K562 (cell line): ENCODE measurements around the gene FEV. TPM values are rescaled to one million over a fixed set of nuclear protein-coding genes. Genes with fewer than 3 reads are reported as not detected.

Source experiments
- ATAC-seq: fragments of 200-7000 bp; cut with Tn5 transposase; 3 replicates; pipeline ENCODE4 v1.9.1; 2020; ENCODE audit warnings: moderate library complexity
- BruUV-seq: library from RNA; stranded (reverse); fragments of 400-500 nt; replicated peaks from 2 replicates; lab custom pipeline; 2021; lab: Mats Ljungman, UMichigan
- CTCF ChIA-PET: fragments of 300-600 bp; formaldehyde crosslinking; extraction: SDS; loops from one replicate; lab custom pipeline; 2021; ENCODE audit warnings: low intra/inter-chr PET ratio; lab: Yijun Ruan, JAX
- POLR2A ChIA-PET: fragments of 300-600, 350-650 bp; sonication (Branson Sonifier 250); formaldehyde crosslinking; extraction: SDS; loops from one replicate; lab custom pipeline; 2021; ENCODE audit warnings: antibody characterized with exemption, inconsistent platforms; lab: Yijun Ruan, JAX
- DNase-seq, 4 experiments: peaks; one replicate each; pipeline versions ENCODE4 v3.0.0 to v3.0.0-alpha.2; 2011 to 2018; ENCODE audit warnings: low spot score in 3 of 4, mixed read lengths in 3 of 4; ENCODE audit errors: extremely low read depth in 1 of 4
- FAIRE-seq: peaks from 2 replicates; lab custom pipeline; 2011; peaks lifted over from hg19 to GRCh38; lab: Jason Lieb, UNC
- H2AFZ ChIP-seq: 2 replicates; pipeline ENCODE4 v1.6.0; 2011; ENCODE audit warnings: low read depth, low read length, control low read depth, inconsistent platforms
- H3K27ac ChIP-seq: fragments of 200-600 bp; 3 replicates; pipeline ENCODE4 v1.8.0; 2011; ENCODE audit warnings: low read depth, mild to moderate bottlenecking, control low read depth, inconsistent platforms, low read length, moderate library complexity, mixed read lengths; ENCODE audit errors: extremely low read depth
- H3K27me3 ChIP-seq, 2 experiments: fragments of 300-600 bp in 1 of 2; 2 replicates in 1 of 2; 3 replicates in 1 of 2; pipeline versions ENCODE4 v1.6.0 to v1.8.0; 2011; ENCODE audit warnings: inconsistent platforms in 2 of 2, low read length in 2 of 2, mild to moderate bottlenecking in 1 of 2, mixed read lengths in 1 of 2, moderate library complexity in 1 of 2; ENCODE audit not compliant: control insufficient read depth in 2 of 2, insufficient read depth in 2 of 2
- H3K36me3 ChIP-seq: fragments of 300-600 bp; 3 replicates; pipeline ENCODE4 v1.8.0; 2011; ENCODE audit warnings: mild to moderate bottlenecking, low read length, inconsistent platforms; ENCODE audit not compliant: control insufficient read depth, insufficient read depth
- H3K4me1 ChIP-seq, 2 experiments: fragments of 200-600 bp in 1 of 2; replicated peaks in 1 of 2; 2 replicates in 1 of 2; 3 replicates in 1 of 2; pipeline versions ENCODE4 v1.5.1 to v1.8.0; 2011; ENCODE audit warnings: inconsistent platforms in 2 of 2, low read length in 2 of 2, mild to moderate bottlenecking in 1 of 2, mixed read lengths in 1 of 2, moderate library complexity in 1 of 2; ENCODE audit not compliant: control insufficient read depth in 2 of 2, insufficient read depth in 2 of 2
- H3K4me2 ChIP-seq: 2 replicates; pipeline ENCODE4 v1.6.1; 2011; ENCODE audit warnings: low read length, control low read depth, inconsistent platforms, mixed read lengths; ENCODE audit not compliant: insufficient read depth
- H3K4me3 ChIP-seq: fragments of 200-600 bp; sonication (generic), shearing (Covaris generic); 2 replicates; pipeline ENCODE4 v1.5.1; 2016; ENCODE audit warnings: control low read depth, inconsistent platforms
- H3K79me2 ChIP-seq: fragments of 200-600 bp; 3 replicates; pipeline ENCODE4 v1.8.0; 2011; ENCODE audit warnings: low read length, inconsistent platforms; ENCODE audit not compliant: control insufficient read depth, insufficient read depth
- H3K9ac ChIP-seq, 2 experiments: 2 replicates each; pipeline versions ENCODE4 v1.6.0 to v1.6.1; 2011; ENCODE audit warnings: low read depth in 2 of 2, low read length in 2 of 2, control low read depth in 1 of 2, inconsistent platforms in 1 of 2, mild to moderate bottlenecking in 1 of 2, mixed read lengths in 1 of 2; ENCODE audit not compliant: insufficient read depth in 1 of 2
- H3K9me1 ChIP-seq: one replicate; pipeline ENCODE4 v1.6.0; 2011; ENCODE audit warnings: inconsistent platforms, mild to moderate bottlenecking, low read length, moderate library complexity; ENCODE audit not compliant: control insufficient read depth, insufficient read depth
- H3K9me3 ChIP-seq: replicated peaks from 2 replicates; pipeline ENCODE4 v1.5.1; 2011; ENCODE audit warnings: low read depth, low read length, inconsistent platforms; ENCODE audit not compliant: control insufficient read depth, insufficient read depth
- H4K20me1 ChIP-seq: replicated peaks from 2 replicates; pipeline ENCODE4 v1.6.1; 2011; ENCODE audit warnings: low read length, inconsistent platforms, mixed read lengths; ENCODE audit not compliant: control insufficient read depth, insufficient read depth
- MAFF ChIP-seq: IDR thresholded peaks from 2 replicates; pipeline ENCODE4 v1.6.1; 2012; ENCODE audit warnings: low read length, improper control_type of control experiment
- MAFG ChIP-seq: fragments of 450-650 bp; conservative IDR thresholded peaks from 2 replicates; pipeline ENCODE4 v1.6.1; 2016; ENCODE audit warnings: missing genetic modification characterization, missing compliant biosample characterization
- MXI1 ChIP-seq: IDR thresholded peaks from 2 replicates; pipeline ENCODE4 v1.6.1; 2011; ENCODE audit warnings: low read depth, mild to moderate bottlenecking, improper control_type of control experiment, low read length
- U2AF2 ChIP-seq: fragments of 200-400 bp; formaldehyde crosslinking; optimal IDR thresholded peaks from 2 replicates; pipeline ENCODE3; 2017; ENCODE audit warnings: low read depth, mild to moderate bottlenecking, low read length
- ZNF316 ChIP-seq: fragments of 450-650 bp; IDR thresholded peaks from 2 replicates; pipeline ENCODE4 v1.6.1; 2016
- WGBS: fragments of 100-300 bp; shearing (Covaris generic); methylation state at CpG from one replicate; pipeline ENCODE4 v1.1.6; 2016; ENCODE audit warnings: low coverage, mixed read lengths; ENCODE audit not compliant: insufficient coverage; ENCODE audit errors: missing lambda C conversion rate; 5-methylcytosine and 5-hydroxymethylcytosine counted together
- in situ Hi-C: fragments of 300-500 bp; cut with MboI; formaldehyde crosslinking; loops from 4 replicates; pipeline ENCODE4 v1.15.0; 2018; ENCODE audit warnings: inconsistent platforms, mixed read lengths
- intact Hi-C: fragments of 100-400 bp; cut with micrococcal nuclease; formaldehyde crosslinking; loops from 2 replicates; pipeline ENCODE4 v1.14.2; 2022
- polyA plus RNA-seq, 8 experiments: library from polyadenylated mRNA; depleted of rRNA in 4 of 8; stranded (reverse) in 5 of 8; unstranded in 3 of 8; fragments of >200 nt; fragmentation: Nextera tagmentation in 2 of 8; fragmentation: Illumina TruSeq in 1 of 8; extraction: Ambion mirVana in 2 of 8; extraction: Trizol in 1 of 8; gene quantifications; 2 replicates each; pipeline versions ENCODE4 v1.2.1 to v1.2.3, GENCODE V29; 2011 to 2014; ENCODE audit warnings: inconsistent platforms in 1 of 8, missing spikeins in 1 of 8
- total RNA-seq, 7 experiments: library from RNA; depleted of rRNA in 6 of 7; stranded (reverse); fragments of >200 nt in 6 of 7; fragmentation: Illumina TruSeq in 2 of 7; extraction: Trizol in 2 of 7; gene quantifications; 2 replicates each; pipeline versions ENCODE4 v1.2.1 to v1.2.3, GENCODE V29; 2011 to 2021; ENCODE audit warnings: low replicate concordance in 1 of 7
- TF ChIP-seq, protein P1 (sequence below), 2 experiments: fragments of 450-650 bp; formaldehyde crosslinking in 1 of 2; IDR thresholded peaks; 2 replicates each; pipeline versions ENCODE4 v1.4.0 to v1.6.1; 2014 to 2020; ENCODE audit warnings: mild to moderate bottlenecking in 2 of 2, borderline replicate concordance in 1 of 2, low read depth in 1 of 2
- TF ChIP-seq, protein P2 (sequence below), 3 experiments: IDR thresholded peaks in 2 of 3; conservative IDR thresholded peaks in 1 of 3; 2 replicates each; pipeline ENCODE4 v1.5.1; 2011 to 2012; ENCODE audit warnings: low read length in 3 of 3, mild to moderate bottlenecking in 3 of 3, control low read depth in 2 of 3, improper control_type of control experiment in 1 of 3, inconsistent platforms in 1 of 3, low read depth in 1 of 3, mixed read lengths in 1 of 3, moderate library complexity in 1 of 3; ENCODE audit not compliant: insufficient read depth in 2 of 3

The FEV gene
- total and polyA plus RNA-seq, 9 of the 15 experiments (the other 6 are each of a cell fraction or from before 2014, with no cell fraction given) = 0.08 to 1.6 (median 0.62) TPM; not detected in 1

DNA sequence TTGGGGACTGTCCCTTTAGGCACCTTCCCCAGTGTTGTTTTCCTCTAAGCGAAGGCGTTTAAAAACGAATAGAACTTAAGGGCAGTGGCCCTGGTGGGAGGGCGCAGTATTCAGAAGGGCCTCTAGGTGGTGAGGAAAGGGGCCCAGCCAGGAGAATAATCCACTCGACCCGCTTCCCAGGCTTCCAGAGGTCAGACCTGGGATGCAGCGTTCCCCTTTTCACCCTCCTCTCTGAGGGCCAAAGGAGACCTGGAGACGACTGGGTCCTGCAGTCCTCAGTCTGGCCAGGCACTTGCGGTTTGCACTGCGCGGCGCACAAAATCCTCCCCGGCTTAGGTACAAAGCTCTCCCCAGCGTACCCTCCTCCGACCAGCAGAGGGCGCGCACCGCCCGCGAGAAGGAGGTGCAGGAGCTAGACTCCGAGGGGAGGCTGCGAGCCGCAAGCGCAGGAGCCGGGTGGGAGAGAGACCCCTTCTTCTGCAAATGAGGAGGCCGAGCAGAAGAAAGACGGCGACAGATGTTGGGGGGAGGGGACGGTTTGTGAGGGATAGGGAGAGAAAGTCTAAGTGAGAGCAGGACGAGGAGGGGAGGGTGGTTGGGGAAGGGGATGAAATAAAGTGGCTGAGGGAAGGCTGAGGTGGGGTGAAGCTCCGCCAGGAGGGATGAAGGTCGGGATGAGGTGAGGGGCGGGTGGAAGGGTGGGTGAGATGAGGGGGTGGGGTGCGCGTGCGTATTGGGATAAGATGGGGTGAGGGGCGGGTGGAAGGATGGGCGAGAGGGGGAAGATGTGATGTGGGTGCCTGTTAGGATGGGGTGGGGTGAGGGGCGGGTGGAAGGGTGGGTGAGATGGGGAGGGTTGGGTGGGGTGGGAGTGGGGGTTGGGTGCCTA lies 4.9 kb downstream of the FEV start (continued):
- TF ChIP-seq MXI1 = no peak

DNA sequence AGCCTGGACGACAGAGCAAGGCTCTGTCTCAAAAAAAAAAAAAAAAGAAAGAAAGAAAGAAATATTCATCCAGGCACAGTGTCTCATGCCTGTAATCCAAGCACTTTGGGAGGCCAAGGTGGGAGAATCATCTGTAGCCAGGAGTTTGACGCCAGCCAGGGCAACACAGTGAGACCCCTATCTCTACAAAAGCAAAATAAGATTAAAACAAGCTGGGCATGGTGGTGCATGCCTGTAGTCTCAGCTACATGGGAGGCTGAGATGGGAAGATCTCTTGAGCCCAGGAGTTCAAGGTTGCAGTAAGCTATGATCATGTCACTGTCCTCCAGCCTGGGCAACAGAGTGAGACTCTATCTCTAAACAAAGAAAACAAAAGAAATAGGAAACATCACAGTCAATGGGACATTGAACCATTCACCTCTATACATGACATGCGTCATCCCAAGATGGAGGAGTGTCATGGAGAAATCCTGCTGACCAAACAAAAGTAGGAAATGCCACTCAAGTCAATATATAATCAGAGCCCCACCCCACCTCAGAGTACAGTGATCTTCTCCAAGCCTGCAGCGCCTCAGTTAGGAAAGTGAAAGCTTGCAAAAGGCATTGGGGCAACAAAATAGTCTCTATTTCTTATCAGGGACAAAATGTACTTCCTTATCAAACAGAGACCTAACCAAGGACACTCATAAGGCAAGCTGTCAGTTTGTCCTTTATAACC lies 9.8 kb downstream of the FEV start:
- no peak overlapping the region for H3K27ac ChIP-seq
- BruUV-seq = no TSS peak
- FAIRE-seq = no peak
- H3K79me2 ChIP-seq = no peaks in the 10 kb centered on the region
- ATAC-seq = no peak
- intact Hi-C loops (loop anchor here (5.0 kb wide), 1 partner anchor 98 kb away; no protein-coding TSS in a partner anchor), in situ Hi-C loops (no loop called here)
- H3K4me3 ChIP-seq = no peak overlapping the region
- WGBS = 0% methylated on average over 3 of the region's 4 CpGs
- H4K20me1 ChIP-seq = no peaks in the 10 kb centered on the region
- no peak for DNase-seq
- no peaks in the 10 kb centered on the region for H3K9me1 ChIP-seq
- H3K9ac ChIP-seq = no peak overlapping the region
- H3K9me3 ChIP-seq = no peaks in the 10 kb centered on the region
- no peaks in the 10 kb centered on the region for H3K36me3 ChIP-seq
- no peak overlapping the region for H2AFZ ChIP-seq
- peaks cover 0 to 3% of the 10 kb centered on the region in 2 experiments; a peak in 1 of 5 replicates for H3K27me3 ChIP-seq
- no peak overlapping the region for H3K4me2 ChIP-seq
- CTCF ChIA-PET = no interaction called here
- H3K4me1 ChIP-seq = peaks cover 0 to 3% of the 10 kb centered on the region in 2 experiments; a peak in 1 of 5 replicates
- POLR2A ChIA-PET = no interaction called here
- TF ChIP-seq ZNF316 (peak; percentile 74), MAFF (peak; percentile 26; the same call in 1 of the 2 replicates), U2AF2 (no peak), MAFG (peak; percentile 92)
- TF ChIP-seq, protein P1, sequence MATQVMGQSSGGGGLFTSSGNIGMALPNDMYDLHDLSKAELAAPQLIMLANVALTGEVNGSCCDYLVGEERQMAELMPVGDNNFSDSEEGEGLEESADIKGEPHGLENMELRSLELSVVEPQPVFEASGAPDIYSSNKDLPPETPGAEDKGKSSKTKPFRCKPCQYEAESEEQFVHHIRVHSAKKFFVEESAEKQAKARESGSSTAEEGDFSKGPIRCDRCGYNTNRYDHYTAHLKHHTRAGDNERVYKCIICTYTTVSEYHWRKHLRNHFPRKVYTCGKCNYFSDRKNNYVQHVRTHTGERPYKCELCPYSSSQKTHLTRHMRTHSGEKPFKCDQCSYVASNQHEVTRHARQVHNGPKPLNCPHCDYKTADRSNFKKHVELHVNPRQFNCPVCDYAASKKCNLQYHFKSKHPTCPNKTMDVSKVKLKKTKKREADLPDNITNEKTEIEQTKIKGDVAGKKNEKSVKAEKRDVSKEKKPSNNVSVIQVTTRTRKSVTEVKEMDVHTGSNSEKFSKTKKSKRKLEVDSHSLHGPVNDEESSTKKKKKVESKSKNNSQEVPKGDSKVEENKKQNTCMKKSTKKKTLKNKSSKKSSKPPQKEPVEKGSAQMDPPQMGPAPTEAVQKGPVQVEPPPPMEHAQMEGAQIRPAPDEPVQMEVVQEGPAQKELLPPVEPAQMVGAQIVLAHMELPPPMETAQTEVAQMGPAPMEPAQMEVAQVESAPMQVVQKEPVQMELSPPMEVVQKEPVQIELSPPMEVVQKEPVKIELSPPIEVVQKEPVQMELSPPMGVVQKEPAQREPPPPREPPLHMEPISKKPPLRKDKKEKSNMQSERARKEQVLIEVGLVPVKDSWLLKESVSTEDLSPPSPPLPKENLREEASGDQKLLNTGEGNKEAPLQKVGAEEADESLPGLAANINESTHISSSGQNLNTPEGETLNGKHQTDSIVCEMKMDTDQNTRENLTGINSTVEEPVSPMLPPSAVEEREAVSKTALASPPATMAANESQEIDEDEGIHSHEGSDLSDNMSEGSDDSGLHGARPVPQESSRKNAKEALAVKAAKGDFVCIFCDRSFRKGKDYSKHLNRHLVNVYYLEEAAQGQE (IDR thresholded peaks at IDR 0.05; ENCODE audit: borderline replicate concordance) = peak; percentile 23; the same call in 1 of the 2 replicates
- TF ChIP-seq, protein P1 (CRISPR knock-in tag; IDR thresholded peaks at IDR 0.05; ENCODE audit: low read depth) = no peak
- TF ChIP-seq, protein P2, sequence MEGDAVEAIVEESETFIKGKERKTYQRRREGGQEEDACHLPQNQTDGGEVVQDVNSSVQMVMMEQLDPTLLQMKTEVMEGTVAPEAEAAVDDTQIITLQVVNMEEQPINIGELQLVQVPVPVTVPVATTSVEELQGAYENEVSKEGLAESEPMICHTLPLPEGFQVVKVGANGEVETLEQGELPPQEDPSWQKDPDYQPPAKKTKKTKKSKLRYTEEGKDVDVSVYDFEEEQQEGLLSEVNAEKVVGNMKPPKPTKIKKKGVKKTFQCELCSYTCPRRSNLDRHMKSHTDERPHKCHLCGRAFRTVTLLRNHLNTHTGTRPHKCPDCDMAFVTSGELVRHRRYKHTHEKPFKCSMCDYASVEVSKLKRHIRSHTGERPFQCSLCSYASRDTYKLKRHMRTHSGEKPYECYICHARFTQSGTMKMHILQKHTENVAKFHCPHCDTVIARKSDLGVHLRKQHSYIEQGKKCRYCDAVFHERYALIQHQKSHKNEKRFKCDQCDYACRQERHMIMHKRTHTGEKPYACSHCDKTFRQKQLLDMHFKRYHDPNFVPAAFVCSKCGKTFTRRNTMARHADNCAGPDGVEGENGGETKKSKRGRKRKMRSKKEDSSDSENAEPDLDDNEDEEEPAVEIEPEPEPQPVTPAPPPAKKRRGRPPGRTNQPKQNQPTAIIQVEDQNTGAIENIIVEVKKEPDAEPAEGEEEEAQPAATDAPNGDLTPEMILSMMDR (IDR thresholded peaks at IDR 0.05 in 2 of 3, conservative IDR thresholded peaks at IDR 0.05 in 1 of 3; ENCODE audit: insufficient read depth in 2 of 3, low read depth in 1 of 3, low read length in 3 of 3) = peak; percentile 10 to 35 (median 14); a peak in 3 of 6 replicates
